Measurements from ENCODE around the gene ENO4.

The ENO4 gene

DNA sequence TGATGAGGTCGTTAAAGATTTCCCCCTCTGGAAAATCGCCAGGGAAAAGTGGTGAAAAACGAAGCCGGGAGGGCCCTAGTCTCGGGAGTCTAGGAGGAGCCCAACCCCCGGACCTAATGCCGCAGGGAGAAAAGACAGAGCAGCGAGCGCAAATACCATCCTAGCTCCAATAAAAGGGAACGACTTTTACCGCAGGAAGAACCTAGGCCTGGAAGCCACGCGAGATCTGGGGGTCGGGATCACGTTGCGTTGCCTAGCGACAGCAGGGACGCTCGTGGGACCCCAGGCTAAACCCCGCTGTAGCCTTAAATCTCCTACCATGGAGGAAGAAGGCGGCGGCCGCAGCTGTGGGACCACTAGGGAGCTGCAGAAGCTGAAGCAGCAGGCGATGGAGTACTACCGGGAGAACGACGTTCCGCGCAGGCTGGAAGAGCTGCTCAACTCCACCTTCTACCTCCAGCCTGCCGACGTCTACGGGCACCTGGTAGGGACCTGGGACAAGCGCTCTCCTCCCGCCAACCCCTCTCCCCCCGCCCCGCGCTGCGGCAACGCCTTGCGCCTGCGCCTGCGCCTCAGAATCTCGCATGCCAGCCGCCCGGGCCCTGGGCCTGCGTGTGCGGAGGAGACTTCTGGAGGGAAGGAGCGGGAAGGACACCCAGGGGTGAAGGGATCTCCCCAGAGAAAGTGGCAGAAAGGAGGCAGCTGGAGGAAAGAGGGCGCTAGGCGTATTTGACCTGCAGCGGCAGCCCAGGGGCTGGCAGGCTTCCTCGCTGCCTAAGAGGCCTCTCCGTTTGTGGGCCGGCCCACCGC, at the start of gene ENO4:
ENO4 (plus strand) TSS at position 252 of the 810 bp plus-strand sequence; CDS start at position 320, 68 bp downstream.
- peak within 1 kb of the TSS; percentile 59 to 67 for H3K4me3 ChIP-seq (replicated peaks in 1 of 2; ENCODE audit: low read depth in 2 of 2, low read length in 2 of 2)
- DNase-seq (ENCODE audit: low read depth in 2 of 2): peak; percentile 56 to 79
- TF ChIP-seq CTCF (IDR thresholded peaks at IDR 0.05; ENCODE audit: low read depth, low read length): no peak

GRCh38 chr10:116800286-116800929, 48.9 kb upstream of the ENO4 start:
- DNase-seq (ENCODE audit: low read depth in 2 of 2): no peak
- TF ChIP-seq CTCF (IDR thresholded peaks at IDR 0.05; ENCODE audit: low read depth, low read length): no peak
- H3K4me3 ChIP-seq (replicated peaks in 1 of 2; ENCODE audit: low read depth in 2 of 2, low read length in 2 of 2): no peak overlapping the region

GRCh38 chr10:116801658-116802057, 47.6 kb upstream of the ENO4 start:
- no peak for DNase-seq (ENCODE audit: low read depth in 2 of 2)
- no peak for TF ChIP-seq CTCF (IDR thresholded peaks at IDR 0.05; ENCODE audit: low read depth, low read length)

GRCh38 chr10:116802474-116802873, 46.8 kb upstream of the ENO4 start:
- no peak for TF ChIP-seq CTCF (IDR thresholded peaks at IDR 0.05; ENCODE audit: low read depth, low read length)
- H3K4me3 ChIP-seq (replicated peaks in 1 of 2; ENCODE audit: low read depth in 2 of 2, low read length in 2 of 2): no peak overlapping the region
- no peak for DNase-seq (ENCODE audit: low read depth in 2 of 2)

More at GRCh38 chr10:116801658-116802057, 47.6 kb upstream of the ENO4 start:
- H3K4me3 ChIP-seq (replicated peaks in 1 of 2; ENCODE audit: low read depth in 2 of 2, low read length in 2 of 2): no peak overlapping the region

GRCh38 chr10:116802876-116803275, 46.4 kb upstream of the ENO4 start:
- H3K4me3 ChIP-seq (replicated peaks in 1 of 2; ENCODE audit: low read depth in 2 of 2, low read length in 2 of 2): no peak overlapping the region
- TF ChIP-seq CTCF (IDR thresholded peaks at IDR 0.05; ENCODE audit: low read depth, low read length): no peak
- DNase-seq (ENCODE audit: low read depth in 2 of 2): no peak

- H3K4me3 ChIP-seq (replicated peaks in 1 of 2; ENCODE audit: low read depth in 2 of 2, low read length in 2 of 2): no peak overlapping the region
- TF ChIP-seq CTCF (IDR thresholded peaks at IDR 0.05; ENCODE audit: low read depth, low read length): no peak
- no peak for DNase-seq (ENCODE audit: low read depth in 2 of 2)
Observed at GRCh38 chr10:116803451-116804249, 45.6 kb upstream of the ENO4 start.

Data from cardiac fibroblast (primary cell).